Pulmonary artery endothelial cell (primary cell): ENCODE measurements around the gene ZNF263. TPM values are rescaled to one million over a fixed set of nuclear protein-coding genes. Genes with fewer than 3 reads are reported as not detected.
A peak's percentile ranks its signal among the peaks of the same experiment; 100 is the strongest.

Experiments used
- DNase-seq: peaks from one replicate; pipeline ENCODE4 v3.0.0-alpha.2; 2011; ENCODE audit warnings: low read depth, low spot score
- total RNA-seq: library from RNA; depleted of rRNA; stranded (reverse); fragments of >200 nt; gene quantifications from 2 replicates; pipeline ENCODE4 v1.2.3, GENCODE V29; 2014

The ZNF263 gene
- 39.6 and 52.1 TPM in 2 replicates for total RNA-seq

DNA sequence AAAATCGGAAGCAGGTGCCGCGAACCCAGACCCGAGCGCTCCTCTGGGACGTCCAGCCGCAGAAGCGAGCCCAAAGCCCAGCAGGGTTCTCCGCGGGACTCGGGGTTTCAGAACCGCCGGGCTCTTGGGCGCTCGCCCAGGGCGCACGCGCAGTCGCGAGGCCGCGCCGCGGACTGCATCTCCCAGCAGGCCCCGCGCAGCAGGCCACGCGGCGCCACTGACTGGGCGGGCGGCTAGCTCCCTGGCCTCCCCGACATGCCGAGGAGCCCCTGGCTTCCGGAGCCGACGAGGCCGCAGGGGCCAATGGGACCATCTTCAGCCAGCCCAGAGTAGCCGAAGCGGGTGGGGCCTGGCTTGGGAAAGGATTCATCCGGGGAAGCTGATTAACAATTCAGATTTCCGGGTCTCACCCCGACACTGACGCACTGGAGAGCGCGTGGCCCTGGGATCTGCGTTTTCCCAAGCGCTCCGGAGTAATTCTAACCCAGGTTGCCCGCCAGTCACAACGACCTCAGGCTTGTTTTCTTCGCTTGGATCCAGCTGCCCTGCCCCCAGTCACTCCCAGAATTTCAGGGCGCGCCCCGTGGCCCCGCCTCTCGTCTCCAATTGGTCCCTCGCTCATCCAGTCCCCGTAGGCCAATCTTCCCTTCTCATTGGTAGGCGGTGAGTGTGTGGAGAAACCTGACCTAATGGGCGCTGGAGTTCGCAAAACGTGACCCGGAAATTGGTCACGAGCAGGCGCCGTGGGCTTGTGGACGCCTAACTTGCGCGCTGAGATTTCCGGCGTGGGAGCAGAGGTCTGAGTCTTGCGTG lies at the start of gene ZNF263:
Gene ZNF263 (plus strand): TSS at position 762 of the 813 bp plus-strand sequence. CDS start 328 bp downstream, outside the sequence.
- peak; percentile 92 for DNase-seq

DNA sequence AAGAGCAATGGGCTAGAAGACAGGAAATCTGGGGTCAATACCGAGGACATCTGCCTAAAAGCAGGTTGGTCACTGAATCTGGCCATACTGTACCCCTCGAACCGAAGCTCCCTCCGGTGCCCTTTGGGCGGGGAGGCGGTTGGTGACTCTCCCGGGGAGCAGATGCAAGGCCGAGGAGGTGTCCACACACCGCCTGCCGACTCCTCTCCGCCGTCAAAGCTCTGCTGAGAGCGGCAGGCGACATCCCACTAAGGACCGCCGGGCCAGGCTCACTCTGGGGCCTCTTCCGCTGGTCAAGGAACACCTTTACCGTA lies 48.8 kb upstream of the ZNF263 start:
- no peak for DNase-seq

DNA sequence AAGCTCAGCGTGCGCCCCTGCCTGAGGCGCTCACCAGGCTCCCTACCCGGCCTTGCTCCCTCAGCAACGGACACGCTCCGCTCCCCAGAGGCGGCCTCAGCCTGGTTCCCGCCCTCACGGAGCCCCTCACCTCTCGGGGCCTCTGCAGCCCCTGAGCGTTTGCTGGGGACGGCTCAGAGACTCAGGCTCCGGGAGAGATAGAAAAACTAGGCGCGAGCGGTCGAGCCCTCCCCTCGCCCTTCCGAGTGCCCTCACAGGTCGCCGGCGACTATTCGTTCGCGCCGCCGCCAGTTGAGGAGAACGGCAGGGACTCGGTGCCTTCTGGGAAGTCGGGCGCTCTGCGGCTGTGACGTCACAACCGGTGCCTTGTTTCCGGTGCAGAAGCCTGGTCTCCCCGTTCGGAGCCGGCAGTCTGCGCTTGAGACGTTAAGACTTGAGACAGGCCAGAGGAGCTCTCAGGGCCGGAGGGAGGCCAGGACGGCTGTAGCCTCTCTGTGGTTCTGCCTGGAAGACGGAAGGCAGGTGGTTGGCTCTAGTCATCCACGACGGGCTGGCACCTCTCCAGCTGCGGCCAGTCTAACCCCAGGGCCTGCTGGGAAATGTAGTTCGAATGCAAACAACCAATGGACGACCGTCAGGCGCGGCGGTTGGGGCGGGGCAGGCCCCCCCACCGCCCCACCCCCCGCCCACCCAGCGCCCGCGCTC lies 48.3 kb upstream of the ZNF263 start, which contains the start of gene ZNF200:
Gene ZNF200 (minus strand): TSS at position 302 of the 705 bp plus-strand sequence. CDS start 1,403 bp downstream, outside the sequence.
- DNase-seq: peak; percentile 87

GRCh38 chr16:3235856-3236669 lies 47.2 kb upstream of the ZNF263 start:
- no peak for DNase-seq

- DNase-seq: no peak
Measured at GRCh38 chr16:3241761-3242160, 41.5 kb upstream of the ZNF263 start.

DNA sequence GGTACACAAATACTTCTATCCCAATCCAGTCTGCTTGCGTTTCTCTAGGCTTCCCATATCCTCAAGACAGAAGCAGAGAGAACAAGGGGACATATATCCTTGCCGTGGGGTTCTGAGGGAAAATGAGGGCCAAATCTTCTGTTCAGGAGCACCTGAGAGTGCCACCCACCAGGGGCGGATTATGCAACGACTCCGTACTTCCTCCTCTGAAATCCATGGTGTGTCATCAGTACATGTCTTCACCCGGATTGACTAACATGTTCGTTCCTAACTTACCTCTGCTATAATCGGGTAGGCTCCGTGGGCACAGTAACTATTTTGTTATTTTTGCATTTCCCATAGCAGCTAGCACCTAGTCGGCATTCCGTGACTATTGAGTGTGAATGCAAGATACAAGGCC lies 40.6 kb upstream of the ZNF263 start:
- DNase-seq: no peak

GRCh38 chr16:3243882-3244281 lies 39.4 kb upstream of the ZNF263 start:
- no peak for DNase-seq

- DNase-seq: no peak
Measured at GRCh38 chr16:3246002-3246401, 37.3 kb upstream of the ZNF263 start.

DNA sequence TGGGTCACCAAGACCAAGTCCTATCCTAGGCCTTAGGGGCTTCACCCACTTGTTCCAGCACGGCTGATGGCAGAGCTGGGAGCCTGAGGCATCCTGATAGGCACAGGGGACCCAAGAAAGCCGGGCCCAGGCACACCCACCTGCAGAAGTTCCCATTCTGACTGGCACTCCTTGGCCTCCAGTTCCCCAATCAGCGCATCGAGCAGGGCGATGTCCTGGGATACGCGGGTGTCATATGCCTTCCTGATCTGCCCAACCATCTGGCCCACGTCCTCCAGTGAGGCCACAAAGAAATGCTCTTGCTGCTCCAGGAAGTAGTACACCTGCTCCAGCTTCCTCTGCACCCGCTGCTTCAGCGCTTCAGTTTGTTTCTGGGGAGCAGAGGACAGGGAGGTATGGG lies 36.4 kb upstream of the ZNF263 start:
- DNase-seq: no peak

- no peak for DNase-seq
Measured at GRCh38 chr16:3248596-3248995, 34.7 kb upstream of the ZNF263 start.

DNA sequence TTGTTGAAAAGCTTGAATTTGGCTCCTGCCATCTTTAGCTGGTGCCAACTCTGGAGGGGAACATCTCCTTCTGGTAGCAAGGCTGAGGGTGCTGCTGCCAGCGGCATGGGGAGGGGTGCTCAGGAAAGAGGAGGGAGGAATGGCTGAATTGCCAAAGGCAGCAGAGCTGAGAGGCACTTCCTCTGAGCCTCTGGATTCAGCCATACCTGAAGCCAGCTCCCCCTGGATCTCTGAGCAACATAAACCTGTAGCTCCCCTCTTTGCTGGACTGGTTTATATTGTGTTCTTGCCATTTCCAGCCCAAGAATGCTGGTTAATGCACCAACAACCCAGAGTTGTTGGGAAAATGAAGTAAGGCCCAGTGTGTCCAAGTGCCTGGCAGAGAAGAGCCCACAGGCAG lies 34.3 kb upstream of the ZNF263 start:
- no peak for DNase-seq

DNA sequence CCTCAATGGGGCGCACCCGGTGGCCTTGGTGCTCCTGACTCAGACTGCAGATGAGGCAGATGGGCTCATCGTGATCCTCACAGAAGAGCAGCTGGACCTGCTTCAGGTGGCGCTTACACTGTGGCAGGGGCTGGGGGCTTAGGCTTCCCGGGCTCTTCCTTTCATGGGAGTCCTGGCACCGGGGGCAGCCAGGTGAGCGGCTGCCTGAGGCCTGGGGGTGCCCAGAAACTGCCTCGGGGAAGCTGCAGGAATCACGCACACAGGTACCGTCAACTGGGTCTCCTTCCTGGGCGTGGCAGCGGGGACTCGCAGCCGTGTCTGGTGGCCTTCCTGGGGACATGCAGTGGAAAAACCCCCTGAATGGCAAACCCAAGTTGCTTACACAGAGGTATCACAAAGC lies 33.8 kb upstream of the ZNF263 start:
- DNase-seq: no peak

GRCh38 chr16:3252967-3253366 lies 30.3 kb upstream of the ZNF263 start:
- no peak for DNase-seq

DNA sequence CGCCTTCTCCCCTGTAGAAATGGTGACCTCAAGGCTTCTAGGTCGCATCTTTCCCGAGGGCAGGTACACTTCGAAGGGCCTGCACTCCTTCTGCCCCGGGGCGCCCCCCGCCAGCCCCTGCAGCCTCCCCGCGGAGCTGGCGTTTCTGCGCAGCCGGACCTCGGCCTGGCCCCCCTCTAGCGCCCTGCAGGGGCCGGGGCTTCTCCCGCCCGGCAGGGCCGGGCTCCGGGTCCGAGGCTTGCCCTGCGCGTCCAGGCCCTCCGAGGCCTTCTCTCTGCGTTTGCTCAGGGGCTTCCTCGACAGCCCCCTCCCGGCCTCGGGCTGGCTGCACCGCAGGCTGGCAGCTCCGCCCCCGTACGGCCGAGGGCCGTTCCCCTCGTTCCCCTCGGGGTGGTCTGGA lies 29.0 kb upstream of the ZNF263 start:
- no peak for DNase-seq

DNA sequence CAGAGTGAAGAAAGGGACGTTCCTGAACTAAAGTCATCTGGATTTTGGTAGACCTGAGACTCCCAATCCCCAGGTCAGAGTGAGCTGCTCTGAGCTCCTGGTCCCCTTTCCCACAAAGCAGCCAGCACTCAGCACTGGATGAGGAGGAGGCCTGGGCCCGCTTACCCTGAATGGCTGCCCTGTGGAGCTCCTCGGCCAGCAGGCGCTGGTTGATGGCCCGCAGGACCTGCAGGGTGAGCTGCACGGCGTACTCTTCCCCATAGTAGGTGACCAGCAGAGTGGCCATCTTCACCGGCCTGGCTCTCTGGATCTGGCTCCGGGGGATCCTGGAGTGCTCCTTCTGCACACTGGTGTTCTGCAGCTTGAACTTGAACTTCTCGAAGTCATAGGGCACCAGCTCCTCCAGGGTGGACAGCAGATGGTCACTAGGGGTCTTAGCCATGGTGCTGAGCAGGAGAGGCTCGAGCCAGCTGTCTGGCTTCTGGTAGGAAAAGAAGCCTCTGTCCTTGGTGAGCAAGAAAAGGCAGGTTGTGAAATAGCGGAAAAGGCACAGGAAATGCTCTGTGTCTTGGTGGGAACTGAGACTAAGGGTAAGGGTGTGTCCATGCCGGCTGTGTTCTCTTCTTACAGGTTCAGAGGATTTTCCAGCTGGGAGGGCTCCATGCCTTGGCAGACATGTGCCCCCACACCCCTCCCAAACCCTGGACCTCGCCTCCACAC lies 27.0 kb upstream of the ZNF263 start, which contains the start of gene MEFV:
Gene MEFV (minus strand): TSS at position 488 of the 720 bp plus-strand sequence. CDS start 46 bp downstream, at position 442.
- DNase-seq: no peak

DNA sequence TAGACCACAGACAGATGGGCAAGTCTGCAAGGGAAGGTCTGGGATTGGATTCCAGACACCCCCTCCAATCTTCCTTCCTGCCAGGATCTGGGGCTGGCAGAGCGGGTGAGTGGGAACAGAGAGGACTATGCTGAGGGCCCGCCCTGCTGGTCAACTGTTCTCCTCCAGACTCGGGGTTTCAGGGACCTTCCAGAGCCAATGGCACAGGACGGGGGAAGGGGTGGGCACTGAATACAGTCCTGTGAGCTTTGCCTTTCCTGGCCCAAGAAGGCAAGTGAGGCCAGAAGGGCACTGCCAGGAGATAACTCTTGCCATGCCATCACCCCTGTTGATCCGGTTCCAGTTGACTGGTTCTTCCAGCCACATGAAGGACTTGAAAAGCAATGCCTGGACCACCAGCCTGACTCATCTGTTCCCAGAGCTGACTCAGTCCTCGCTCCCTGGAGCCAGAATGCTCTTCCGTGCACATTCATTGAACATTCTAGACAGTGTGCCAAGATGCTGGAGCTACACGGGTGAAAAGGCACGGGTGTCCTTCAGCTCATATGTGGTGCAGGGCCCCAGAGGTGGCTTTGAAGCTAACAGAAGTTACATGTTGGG lies 26.3 kb upstream of the ZNF263 start:
- DNase-seq: no peak

DNA sequence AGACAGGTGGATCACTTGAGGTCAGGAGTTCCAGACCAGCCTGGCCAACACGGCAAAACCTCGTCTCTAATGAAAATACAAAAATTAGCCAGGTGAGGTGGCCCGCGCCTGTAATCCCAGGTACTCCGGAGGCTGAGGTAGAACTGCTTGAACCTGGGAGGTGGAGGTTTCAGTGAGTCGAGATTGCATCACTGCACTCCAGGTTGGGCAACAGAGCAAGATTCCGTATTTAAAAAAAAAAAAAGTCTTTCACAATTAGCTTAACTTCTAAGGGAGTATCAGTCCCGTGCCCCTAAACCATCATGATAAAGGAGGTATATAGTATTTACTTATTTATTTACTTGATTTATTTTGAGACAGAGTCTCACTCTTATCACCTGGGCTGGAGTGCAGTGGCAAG lies 23.5 kb upstream of the ZNF263 start:
- DNase-seq: no peak

GRCh38 chr16:3262517-3262916 lies 20.8 kb upstream of the ZNF263 start:
- DNase-seq: no peak

GRCh38 chr16:3264137-3265036 lies 18.9 kb upstream of the ZNF263 start:
- DNase-seq: peak; percentile 91
